HepG2 (cell line): ENCODE measurements around the gene SYT14. TPM values are rescaled to one million over a fixed set of nuclear protein-coding genes. Genes with fewer than 3 reads are reported as not detected.

Experiments
- ATAC-seq: fragments of 200-7000 bp; cut with Tn5 transposase; 3 replicates; pipeline ENCODE4 v1.9.1; 2020; ENCODE audit warnings: mild to moderate bottlenecking, moderate library complexity
- BruUV-seq: library from RNA; stranded (reverse); fragments of 400-500 nt; replicated peaks from 2 replicates; lab custom pipeline; 2021; lab: Mats Ljungman, UMichigan
- CTCF ChIA-PET: fragments of 300-600 bp; formaldehyde crosslinking; extraction: SDS; loops from one replicate; lab custom pipeline; 2021; ENCODE audit warnings: low total read pairs, inconsistent platforms, low intra/inter-chr PET ratio; lab: Yijun Ruan, JAX
- POLR2A ChIA-PET: fragments of 350-600 bp; sonication (Branson Sonifier 250); formaldehyde crosslinking; loops from one replicate; lab custom pipeline; 2020; ENCODE audit warnings: antibody characterized with exemption, inconsistent platforms; lab: Yijun Ruan, JAX
- DNase-seq: peaks from one replicate; pipeline ENCODE4 v3.0.0-alpha.2; 2015; ENCODE audit warnings: low spot score
- FAIRE-seq: peaks from 3 replicates; lab custom pipeline; 2011; peaks lifted over from hg19 to GRCh38; lab: Jason Lieb, UNC
- H2AFZ ChIP-seq: one replicate; pipeline ENCODE4 v1.6.1; 2011; ENCODE audit warnings: low read length, inconsistent platforms
- H3K27ac ChIP-seq: fragments of 300-600 bp; 3 replicates; pipeline ENCODE4 v1.8.0; 2011; ENCODE audit warnings: mixed run types, mild to moderate bottlenecking, mixed read lengths, low read length, inconsistent platforms; ENCODE audit not compliant: insufficient read depth; ENCODE audit errors: extremely low read length
- H3K27me3 ChIP-seq, 2 experiments: fragments of 200-600 bp in 1 of 2; 2 replicates in 1 of 2; 3 replicates in 1 of 2; pipeline versions ENCODE4 v1.6.0 to v1.8.0; 2011; ENCODE audit warnings: low read length in 2 of 2, mild to moderate bottlenecking in 2 of 2, moderate library complexity in 2 of 2, inconsistent platforms in 1 of 2; ENCODE audit not compliant: insufficient read depth in 2 of 2, control insufficient read depth in 1 of 2
- H3K36me3 ChIP-seq, 2 experiments: fragments of 200-600 bp in 1 of 2; replicated peaks in 1 of 2; 2 replicates in 1 of 2; 3 replicates in 1 of 2; pipeline versions ENCODE4 v1.5.1 to v1.8.0; 2011; ENCODE audit warnings: low read length in 2 of 2, inconsistent platforms in 1 of 2; ENCODE audit not compliant: insufficient read depth in 2 of 2, control insufficient read depth in 1 of 2
- H3K4me1 ChIP-seq: 2 replicates; pipeline ENCODE4 v1.5.1; 2012; ENCODE audit warnings: low read length, inconsistent platforms; ENCODE audit not compliant: insufficient read depth
- H3K4me2 ChIP-seq: 2 replicates; pipeline ENCODE4 v1.6.0; 2011; ENCODE audit warnings: low read depth, low read length, inconsistent platforms
- H3K4me3 ChIP-seq, 3 experiments: fragments of 200-600 bp in 1 of 3; sonication (generic), shearing (Covaris generic) in 1 of 3; replicated peaks in 1 of 3; 2 replicates each; pipeline ENCODE4 v1.5.1; 2011 to 2016; ENCODE audit warnings: low read length in 3 of 3, inconsistent platforms in 2 of 3, low read depth in 2 of 3, mild to moderate bottlenecking in 2 of 3, control low read depth in 1 of 3, mixed read lengths in 1 of 3; ENCODE audit not compliant: insufficient read depth in 1 of 3
- H3K79me2 ChIP-seq: one replicate; pipeline ENCODE4 v1.6.1; 2011; ENCODE audit warnings: low read length, inconsistent platforms; ENCODE audit not compliant: insufficient read depth
- H3K9ac ChIP-seq: 2 replicates; pipeline ENCODE4 v1.6.0; 2011; ENCODE audit warnings: mild to moderate bottlenecking, low read depth, low read length, inconsistent platforms; ENCODE audit not compliant: insufficient read depth
- H3K9me3 ChIP-seq: 2 replicates; pipeline ENCODE4 v1.5.1; 2012; ENCODE audit warnings: mild to moderate bottlenecking, low read length
- H4K20me1 ChIP-seq: 2 replicates; pipeline ENCODE4 v1.6.0; 2011; ENCODE audit warnings: inconsistent platforms, mild to moderate bottlenecking, low read length, moderate library complexity; ENCODE audit not compliant: insufficient read depth
- AGO2 ChIP-seq: fragments of 200-400 bp; formaldehyde crosslinking; optimal IDR thresholded peaks from 2 replicates; pipeline ENCODE3; 2017; ENCODE audit warnings: mild to moderate bottlenecking, low read depth, low read length, moderate library complexity
- FUBP1 ChIP-seq: sonication (generic); formaldehyde crosslinking; IDR thresholded peaks from 2 replicates; pipeline ENCODE4 v1.5.1; 2020; ENCODE audit warnings: missing genetic modification reagents, mild to moderate bottlenecking, borderline replicate concordance
- KMT2A ChIP-seq: sonication (generic); formaldehyde crosslinking; IDR thresholded peaks from 2 replicates; pipeline ENCODE4 v1.4.0; 2020; ENCODE audit warnings: missing genetic modification reagents
- POGK ChIP-seq: sonication (generic); formaldehyde crosslinking; conservative IDR thresholded peaks from 2 replicates; pipeline ENCODE4 v1.8.0; 2022; ENCODE audit warnings: mild to moderate bottlenecking, moderate library complexity, missing genetic modification reagents
- SKI ChIP-seq: fragments of 450-650 bp; IDR thresholded peaks from one replicate; pipeline ENCODE4 v1.6.1; 2018; ENCODE audit warnings: mild to moderate bottlenecking; ENCODE audit not compliant: partially characterized antibody
- ZNF296 ChIP-seq: sonication (generic); formaldehyde crosslinking; conservative IDR thresholded peaks from 2 replicates; pipeline ENCODE4 v1.5.0; 2020; ENCODE audit warnings: mild to moderate bottlenecking, missing genetic modification reagents
- ZNF639 ChIP-seq: conservative IDR thresholded peaks from 2 replicates; pipeline ENCODE4 v1.6.1; 2018; ENCODE audit warnings: missing genetic modification reagents
- ZNF841 ChIP-seq: sonication (generic); formaldehyde crosslinking; IDR thresholded peaks from 2 replicates; pipeline ENCODE4 v1.8.1; 2023; ENCODE audit warnings: missing genetic modification reagents, borderline replicate concordance
- WGBS: methylation state at CpG from one replicate; pipeline ENCODE4 v1.1.6; 2017; ENCODE audit warnings: low lambda C conversion rate; 5-methylcytosine and 5-hydroxymethylcytosine counted together
- in situ Hi-C: cut with HindIII; loops from 2 replicates; pipeline ENCODE4 v1.10.0; 2017; ENCODE audit warnings: low pct_unique_long_range_greater_than_20kb; ENCODE audit not compliant: extremely low pct_ligation_motif_present
- intact Hi-C: fragments of 100-400 bp; cut with micrococcal nuclease; formaldehyde crosslinking; loops from one replicate; pipeline ENCODE4 v1.10.0; 2022; ENCODE audit not compliant: unreplicated experiment
- polyA plus RNA-seq, 8 experiments: library from polyadenylated mRNA; depleted of rRNA in 3 of 8; stranded (reverse) in 7 of 8; unstranded in 1 of 8; fragments of >200 nt; fragmentation: Illumina TruSeq in 4 of 8; extraction: Trizol in 4 of 8; gene quantifications; 2 replicates each; pipeline versions ENCODE4 v1.2.1 to v1.2.3, GENCODE V29; 2011 to 2016; ENCODE audit warnings: low read depth in 4 of 8, missing spikeins in 1 of 8, mixed read lengths in 1 of 8; ENCODE audit not compliant: insufficient read depth in 1 of 8
- total RNA-seq, 5 experiments: library from RNA; depleted of rRNA; stranded (reverse); fragments of >200 nt; fragmentation: Illumina TruSeq; extraction: Trizol; gene quantifications; 2 replicates each; pipeline ENCODE4 v1.2.3, GENCODE V29; 2016; ENCODE audit warnings: low read depth in 1 of 5
- TF ChIP-seq, protein P1 (sequence below): sonication (generic); formaldehyde crosslinking; IDR thresholded peaks from 2 replicates; pipeline ENCODE4 v1.5.0; 2020; ENCODE audit warnings: mild to moderate bottlenecking, missing genetic modification reagents

Gene SYT14
- total and polyA plus RNA-seq, 2 of the 13 experiments (the other 11 are each of a cell fraction or from before 2014, with no cell fraction given) = not detected

DNA sequence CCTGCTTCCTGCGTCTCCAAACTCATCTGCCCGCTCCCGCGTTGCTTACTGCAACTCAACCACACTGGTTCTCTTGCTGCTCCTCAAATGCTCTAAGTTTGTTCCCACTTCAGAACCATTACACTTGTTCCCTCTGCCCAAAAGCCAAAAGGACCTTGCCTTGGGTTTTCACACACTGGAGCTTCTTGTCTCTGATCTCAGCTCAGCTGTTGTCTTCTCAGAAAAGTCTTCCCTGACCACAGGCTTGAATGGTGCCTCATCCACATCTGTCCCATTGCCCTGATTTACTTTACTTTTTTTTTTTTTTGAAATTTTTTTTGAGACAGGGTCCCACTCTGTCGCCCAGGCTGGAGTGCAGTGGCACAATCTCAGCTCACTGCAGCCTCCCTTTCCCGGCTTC lies 44.3 kb upstream of the SYT14 start:
- H3K4me3 ChIP-seq = no peak overlapping the region
- H3K27ac ChIP-seq = no peak overlapping the region
- H3K79me2 ChIP-seq = no peaks in the 10 kb centered on the region
- TF ChIP-seq POGK (CRISPR knock-in tag) (no peak), AGO2 (no peak), ZNF841 (no peak)
- in situ Hi-C loops = no loop called here
- no peak for FAIRE-seq
- CTCF ChIA-PET = no interaction called here
- no peak for ATAC-seq
- no peaks in the 10 kb centered on the region for H3K36me3 ChIP-seq
- intact Hi-C loops = no loop called here
- DNase-seq = no peak
- H4K20me1 ChIP-seq = no peaks in the 10 kb centered on the region
- BruUV-seq = no TSS peak
- H3K4me1 ChIP-seq = no peaks in the 10 kb centered on the region
- H2AFZ ChIP-seq = no peak overlapping the region
- no peak overlapping the region for H3K9ac ChIP-seq
- H3K9me3 ChIP-seq = no peaks in the 10 kb centered on the region
- no peak overlapping the region for H3K4me2 ChIP-seq
- H3K27me3 ChIP-seq = no peaks in the 10 kb centered on the region
- POLR2A ChIA-PET = no interaction called here
- 1% methylated on average over 6 of the region's 6 CpGs for WGBS

DNA sequence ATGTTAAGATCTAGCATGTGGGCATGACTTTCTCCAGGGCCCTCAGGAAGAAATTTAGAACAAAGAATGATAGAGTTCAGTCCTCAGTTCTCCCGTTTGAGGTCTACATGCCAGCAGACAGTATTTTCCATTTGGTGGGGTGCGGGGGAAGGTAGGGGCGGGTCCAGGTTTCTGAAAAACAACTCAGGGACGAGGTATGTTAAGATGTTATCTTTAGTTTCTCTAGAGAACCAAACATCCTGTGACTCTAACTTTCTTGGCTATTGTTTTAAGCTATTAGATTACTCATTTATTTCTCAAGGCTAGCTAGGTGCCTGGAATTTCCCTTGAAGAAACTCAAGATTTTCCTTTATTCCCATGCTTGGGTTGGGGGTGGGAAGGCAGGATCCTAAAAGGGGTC lies 42.3 kb upstream of the SYT14 start:
- H3K36me3 ChIP-seq = no peaks in the 10 kb centered on the region
- H3K4me3 ChIP-seq = no peak overlapping the region
- H3K27me3 ChIP-seq = no peaks in the 10 kb centered on the region
- H3K4me2 ChIP-seq = no peak overlapping the region
- DNase-seq (no peak), ATAC-seq (no peak), FAIRE-seq (no peak)
- ChIA-PET CTCF (no interaction called here), POLR2A (no interaction called here)
- no peak overlapping the region for H3K27ac ChIP-seq
- in situ Hi-C loops (no loop called here), intact Hi-C loops (no loop called here)
- H3K9me3 ChIP-seq = no peaks in the 10 kb centered on the region
- H2AFZ ChIP-seq = no peak overlapping the region
- WGBS = 0% methylated on average over 4 of the region's 4 CpGs
- no peaks in the 10 kb centered on the region for H3K4me1 ChIP-seq
- no peak overlapping the region for H3K9ac ChIP-seq
- no peaks in the 10 kb centered on the region for H3K79me2 ChIP-seq
- no peaks in the 10 kb centered on the region for H4K20me1 ChIP-seq
- BruUV-seq = no TSS peak
- TF ChIP-seq ZNF296 (CRISPR knock-in tag) (no peak), KMT2A (CRISPR knock-in tag) (no peak), FUBP1 (CRISPR knock-in tag) (no peak), ZNF639 (CRISPR knock-in tag) (no peak), SKI (no peak)
- TF ChIP-seq, protein P1, sequence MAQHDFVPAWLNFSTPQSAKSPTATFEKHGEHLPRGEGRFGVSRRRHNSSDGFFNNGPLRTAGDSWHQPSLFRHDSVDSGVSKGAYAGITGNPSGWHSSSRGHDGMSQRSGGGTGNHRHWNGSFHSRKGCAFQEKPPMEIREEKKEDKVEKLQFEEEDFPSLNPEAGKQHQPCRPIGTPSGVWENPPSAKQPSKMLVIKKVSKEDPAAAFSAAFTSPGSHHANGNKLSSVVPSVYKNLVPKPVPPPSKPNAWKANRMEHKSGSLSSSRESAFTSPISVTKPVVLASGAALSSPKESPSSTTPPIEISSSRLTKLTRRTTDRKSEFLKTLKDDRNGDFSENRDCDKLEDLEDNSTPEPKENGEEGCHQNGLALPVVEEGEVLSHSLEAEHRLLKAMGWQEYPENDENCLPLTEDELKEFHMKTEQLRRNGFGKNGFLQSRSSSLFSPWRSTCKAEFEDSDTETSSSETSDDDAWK (CRISPR knock-in tag) = no peak
